ENCODE results near the gene SPSB1. TPM values are rescaled to one million over a fixed set of nuclear protein-coding genes. Genes with fewer than 3 reads are reported as not detected.

SPSB1 gene
- total and polyA plus RNA-seq, 2 of the 4 experiments (the other 2 are of a cell fraction), result 16.7 to 19.8 TPM

- H2BK15ac ChIP-seq (ENCODE audit: low read depth, low read length), result no peak overlapping the region
- no peak overlapping the region for H2BK5ac ChIP-seq (ENCODE audit: low read depth, low read length, poor library complexity, severe bottlenecking)
- H3K9me1 ChIP-seq (ENCODE audit: insufficient read depth, low read length), result no peaks in the 10 kb centered on the region; the same call in 1 of the 2 replicates
- H3K4ac ChIP-seq (ENCODE audit: low read depth, low read length), result no peak overlapping the region
- no CpG with 5 or more reads among the region's 7 CpGs for WGBS, 2 experiments (ENCODE audit: extremely low coverage in 2 of 2, insufficient read length in 1 of 2)
- no peak overlapping the region for H3K9ac ChIP-seq (ENCODE audit: low read depth, low read length)
- no TSS peak for BruUV-seq (replicated peaks)
- peaks cover 4% of the 10 kb centered on the region for H3K9me3 ChIP-seq (ENCODE audit: control insufficient read depth, insufficient read depth, low read length)
- no peak overlapping the region for H2BK120ac ChIP-seq (ENCODE audit: low read depth, low read length)
- no peak overlapping the region for H2BK20ac ChIP-seq (ENCODE audit: low read depth, low read length)
- no peak overlapping the region for H2AFZ ChIP-seq (replicated peaks; ENCODE audit: low read length, poor library complexity)
- ChIA-PET POLR2A (ENCODE audit: unreplicated experiment) (no interaction called here), CTCF (interaction anchor here (1.1 kb wide), 1 partner anchor 10 kb away, joined by 3 read pairs; no protein-coding TSS in a partner anchor)
- H3K27ac ChIP-seq (ENCODE audit: insufficient read depth, low read length), result no peak overlapping the region
- ATAC-seq (ENCODE audit: low read depth) (no peak), DNase-seq (no peak)
- H2AK9ac ChIP-seq (replicated peaks; ENCODE audit: low read depth, low read length, poor library complexity), result no peak overlapping the region
- no peak overlapping the region for H3K4me3 ChIP-seq (ENCODE audit: insufficient read depth, low read depth, low read length)
- no peaks in the 10 kb centered on the region for H3K36me3 ChIP-seq (ENCODE audit: control insufficient read depth, insufficient read depth, low read length)
- H4K20me1 ChIP-seq (ENCODE audit: insufficient read depth, low read length), result no peaks in the 10 kb centered on the region
- TF ChIP-seq CEBPB (IDR thresholded peaks at IDR 0.05; ENCODE audit: low read depth, low read length) (no peak), CTCF (conservative IDR thresholded peaks at IDR 0.05; ENCODE audit: low read depth, low read length) (no peak), RAD21 (IDR thresholded peaks at IDR 0.05; ENCODE audit: low read length) (no peak), ELK1 (IDR thresholded peaks at IDR 0.05; ENCODE audit: borderline replicate concordance, low read depth, low read length) (no peak), MAZ (IDR thresholded peaks at IDR 0.05; ENCODE audit: borderline replicate concordance, low read depth, low read length) (no peak), BHLHE40 (IDR thresholded peaks at IDR 0.05; ENCODE audit: low read depth, low read length) (no peak), RFX5 (IDR thresholded peaks at IDR 0.05; ENCODE audit: low read depth, low read length) (no peak), NFE2L2 (IDR thresholded peaks at IDR 0.05; ENCODE audit: low read depth, low read length) (no peak), SMC3 (IDR thresholded peaks at IDR 0.05; ENCODE audit: low read depth, low read length) (no peak), CHD1 (IDR thresholded peaks at IDR 0.05; ENCODE audit: low read depth, low read length) (no peak), USF2 (IDR thresholded peaks at IDR 0.05; ENCODE audit: low read depth, low read length) (no peak), MAFK (IDR thresholded peaks at IDR 0.05; ENCODE audit: low read depth, low read length) (no peak), RCOR1 (IDR thresholded peaks at IDR 0.05; ENCODE audit: insufficient replicate concordance, low read length) (no peak), MXI1 (IDR thresholded peaks at IDR 0.05; ENCODE audit: borderline replicate concordance, low read depth, low read length) (no peak), FOS (IDR thresholded peaks at IDR 0.05; ENCODE audit: low read depth, low read length) (no peak), POLR2A (IDR thresholded peaks at IDR 0.05; ENCODE audit: low read depth, low read length) (no peak)
- H2AK5ac ChIP-seq (ENCODE audit: low read depth, low read length), result no peak overlapping the region
- H4K5ac ChIP-seq (ENCODE audit: low read depth, low read length), result no peak overlapping the region
- intact Hi-C loops (cut with micrococcal nuclease), result no loop called here
- H3K4me2 ChIP-seq (ENCODE audit: low read depth, low read length), result no peak overlapping the region
- H3K27me3 ChIP-seq (ENCODE audit: control insufficient read depth, insufficient read depth, low read length), result peaks cover 15% of the 10 kb centered on the region
- H3K14ac ChIP-seq (replicated peaks; ENCODE audit: low read depth, low read length), result no peak overlapping the region
- H3K18ac ChIP-seq (ENCODE audit: low read depth, low read length), result no peak overlapping the region
- H4K91ac ChIP-seq (ENCODE audit: insufficient read depth, low read depth, low read length), result no peak overlapping the region
- no peak overlapping the region for H4K8ac ChIP-seq (ENCODE audit: low read depth in 2 of 2, low read length in 2 of 2)
- in situ Hi-C loops (cut with MboI; ENCODE audit: low sequenced_read_pairs), result no loop called here
- H3K23ac ChIP-seq (ENCODE audit: low read depth, low read length), result no peak overlapping the region
- H3K79me1 ChIP-seq (ENCODE audit: low read depth in 1 of 2, low read length in 2 of 2), result no peaks in the 10 kb centered on the region
- H3K4me1 ChIP-seq (ENCODE audit: control insufficient read depth, insufficient read depth, low read length), result peaks cover 2% of the 10 kb centered on the region; the same call in 1 of the 2 replicates
- dilution Hi-C loops (cut with HindIII; ENCODE audit: low sequenced_read_pairs, unreplicated experiment), result no loop called here
- H3K56ac ChIP-seq (ENCODE audit: extremely low read depth, insufficient read depth, low read length), result no peak overlapping the region
Measured at GRCh38 chr1:9389968-9390367, 97.3 kb downstream of the SPSB1 start.

Measured in IMR-90 (cell line).